Measurements from ENCODE around the gene PPFIBP2. TPM values are rescaled to one million over a fixed set of nuclear protein-coding genes. Genes with fewer than 3 reads are reported as not detected.
A peak's percentile ranks its signal among the peaks of the same experiment; 100 is the strongest.
"Not testable (repeated sequence)": the region's sequence is repeated elsewhere in the genome, so short reads cannot be mapped to it uniquely, and the experiment has no call there.

PPFIBP2 gene
- total RNA-seq, 2 experiments from 2014 or later = 33.1 to 34.7 TPM

GRCh38 chr11:7506243-7506642 lies 7.6 kb upstream of the PPFIBP2 start:
- no peaks in the 10 kb centered on the region for H3K36me3 Mint-ChIP-seq (ENCODE audit: low read depth)
- ChIA-PET POLR2A (no interaction called here), CTCF (interaction anchor here (0.6 to 1.3 kb wide), 3 partner anchors 12 to 65 kb away, joined by 3 read pairs; no protein-coding TSS in a partner anchor)
- H3K9me3 Mint-ChIP-seq = no peaks in the 10 kb centered on the region
- H3K4me3 Mint-ChIP-seq = no peak overlapping the region
- H3K27ac Mint-ChIP-seq = no peak overlapping the region
- DNase-seq = no peak
- H3K27me3 Mint-ChIP-seq = peaks cover 4% of the 10 kb centered on the region
- H3K4me1 Mint-ChIP-seq = peaks cover 1% of the 10 kb centered on the region

DNA sequence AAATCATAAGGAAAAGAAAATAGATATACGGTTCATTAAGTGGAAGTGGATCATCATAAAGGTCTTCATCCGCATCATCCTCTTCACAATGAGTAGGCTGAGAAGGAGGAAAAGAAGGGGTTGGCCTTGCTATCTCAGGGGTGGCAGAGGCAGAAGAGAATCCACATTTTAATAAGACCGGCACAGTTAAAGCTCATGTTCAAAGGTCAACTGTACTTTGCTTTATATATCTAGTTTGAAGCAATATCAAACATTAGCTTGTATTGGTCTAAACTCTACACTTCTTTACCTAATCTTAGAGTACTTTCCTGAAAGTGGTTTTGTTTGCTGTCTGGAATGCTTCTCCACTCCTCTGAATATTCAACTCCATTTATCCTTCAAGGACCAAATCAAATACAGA lies 5.7 kb upstream of the PPFIBP2 start:
- H3K4me3 Mint-ChIP-seq = no peak overlapping the region
- H3K27me3 Mint-ChIP-seq = peaks cover 4% of the 10 kb centered on the region
- H3K4me1 Mint-ChIP-seq = peaks cover 20% of the 10 kb centered on the region
- no peak overlapping the region for H3K27ac Mint-ChIP-seq
- H3K9me3 Mint-ChIP-seq = no peaks in the 10 kb centered on the region
- no peak for DNase-seq
- no peaks in the 10 kb centered on the region for H3K36me3 Mint-ChIP-seq (ENCODE audit: low read depth)
- POLR2A ChIA-PET = no interaction called here
- CTCF ChIA-PET = interaction anchor here (0.5 kb wide), 1 partner anchor 840 kb away, joined by 3 read pairs; no protein-coding TSS in a partner anchor

- DNase-seq = no peak
- peaks cover 28% of the 10 kb centered on the region for H3K4me1 Mint-ChIP-seq
- ChIA-PET POLR2A (no interaction called here), CTCF (interaction anchor here (0.5 to 1.7 kb wide), 2 partner anchors 35 to 147 kb away, joined by 4 to 5 read pairs; no protein-coding TSS in a partner anchor)
- H3K9me3 Mint-ChIP-seq = no peaks in the 10 kb centered on the region
- no peak overlapping the region for H3K27ac Mint-ChIP-seq
- peaks cover 11% of the 10 kb centered on the region for H3K27me3 Mint-ChIP-seq
- peaks cover 2% of the 10 kb centered on the region for H3K36me3 Mint-ChIP-seq (ENCODE audit: low read depth)
- no peak overlapping the region for H3K4me3 Mint-ChIP-seq
Measured at GRCh38 chr11:7509966-7510365, 3.8 kb upstream of the PPFIBP2 start.

- ChIA-PET POLR2A (no interaction called here), CTCF (interaction anchor here (1.7 kb wide), 1 partner anchor 146 kb away, joined by 5 read pairs; no protein-coding TSS in a partner anchor)
- H3K27me3 Mint-ChIP-seq = peaks cover 17% of the 10 kb centered on the region
- H3K36me3 Mint-ChIP-seq (ENCODE audit: low read depth) = peaks cover 9% of the 10 kb centered on the region
- peaks cover 41% of the 10 kb centered on the region for H3K4me1 Mint-ChIP-seq
- no peak overlapping the region for H3K4me3 Mint-ChIP-seq
- no peak for DNase-seq
- no peak overlapping the region for H3K27ac Mint-ChIP-seq
- H3K9me3 Mint-ChIP-seq = no peaks in the 10 kb centered on the region
Measured at GRCh38 chr11:7511401-7511800, 2.4 kb upstream of the PPFIBP2 start.

DNA sequence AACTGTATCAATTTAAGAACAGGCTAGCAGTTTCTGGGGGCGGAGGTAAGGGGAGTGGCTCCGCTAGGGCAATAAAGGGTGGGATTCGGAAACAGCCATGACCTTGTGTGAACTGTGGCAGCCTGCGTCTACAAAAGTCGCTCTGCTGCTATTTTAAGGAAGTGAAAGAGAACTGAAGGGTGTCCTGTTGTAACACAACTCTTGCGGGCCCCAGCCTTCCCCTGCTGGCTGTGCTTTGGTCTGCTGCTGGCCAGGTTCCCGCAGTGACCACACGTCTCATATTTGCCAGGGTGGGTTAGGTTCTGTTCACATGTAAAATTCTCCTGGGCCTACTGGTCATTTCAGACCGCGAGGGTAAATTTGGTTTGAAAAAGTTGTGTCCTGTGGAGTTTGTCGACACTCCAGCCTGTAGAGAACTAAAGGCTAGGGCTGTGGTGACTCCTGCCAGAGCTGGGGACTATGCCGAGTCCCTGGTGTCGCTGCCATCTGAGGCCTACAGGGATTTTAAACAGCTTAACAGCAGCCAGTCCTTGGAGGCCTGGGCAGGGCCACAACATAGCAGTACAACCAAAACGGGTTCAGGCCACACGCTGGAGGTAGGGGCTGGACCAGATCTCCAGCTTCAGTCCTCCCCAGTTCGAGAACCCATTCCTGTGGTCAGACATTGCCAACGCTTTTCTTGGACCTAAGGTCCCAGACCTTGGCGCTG lies 1.1 kb upstream of the PPFIBP2 start:
- peaks cover 13% of the 10 kb centered on the region for H3K27me3 Mint-ChIP-seq
- POLR2A ChIA-PET = interaction anchor here (1.0 kb wide), 1 partner anchor 9 kb away, joined by 3 read pairs; no protein-coding TSS in a partner anchor
- CTCF ChIA-PET = interaction anchor here (1.0 to 2.1 kb wide), 8 partner anchors 8 to 982 kb away, joined by 3 to 12 read pairs (median 6); no protein-coding TSS in a partner anchor
- peak overlapping the region; percentile 91 for H3K27ac Mint-ChIP-seq
- H3K4me3 Mint-ChIP-seq = peak overlapping the region; percentile 90
- peaks cover 53% of the 10 kb centered on the region for H3K4me1 Mint-ChIP-seq
- peaks cover 15% of the 10 kb centered on the region for H3K36me3 Mint-ChIP-seq (ENCODE audit: low read depth)
- H3K9me3 Mint-ChIP-seq = no peaks in the 10 kb centered on the region
- DNase-seq = peak; percentile 17

GRCh38 chr11:7514099-7514591 lies 346 bp downstream of the PPFIBP2 start:
- H3K36me3 Mint-ChIP-seq (ENCODE audit: low read depth) = peaks cover 21% of the 10 kb centered on the region
- H3K27ac Mint-ChIP-seq = peak overlapping the region; percentile 41
- H3K4me1 Mint-ChIP-seq = peaks cover 57% of the 10 kb centered on the region
- H3K27me3 Mint-ChIP-seq = peaks cover 13% of the 10 kb centered on the region
- peaks cover 4% of the 10 kb centered on the region for H3K9me3 Mint-ChIP-seq
- peak overlapping the region; percentile 90 for H3K4me3 Mint-ChIP-seq
- ChIA-PET CTCF (interaction anchor here (0.7 to 2.1 kb wide), 10 partner anchors 8 to 983 kb away, joined by 3 to 12 read pairs (median 6); no protein-coding TSS in a partner anchor), POLR2A (no interaction called here)
- DNase-seq = peak; percentile 26

DNA sequence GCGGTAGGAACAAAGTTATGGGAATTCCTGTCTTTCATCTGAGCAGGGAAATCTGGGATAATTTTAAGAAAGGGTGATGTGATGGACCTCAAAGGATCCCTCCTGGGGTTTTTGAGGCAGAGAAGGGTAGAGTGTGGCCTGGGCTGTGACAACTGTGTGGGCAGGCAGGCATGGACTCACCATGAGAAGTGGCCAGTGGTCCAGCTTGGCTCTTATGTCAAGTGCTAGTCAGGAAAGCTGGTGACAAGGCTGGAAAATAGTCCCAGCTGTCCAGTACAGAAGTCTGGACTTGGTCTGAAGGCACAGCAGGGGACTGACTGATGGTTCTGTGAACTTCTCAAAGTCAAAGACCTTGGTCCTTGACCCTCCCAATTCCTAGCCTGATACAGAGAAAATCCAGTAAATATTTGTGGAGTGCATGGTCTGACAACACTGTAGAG lies 1.7 kb downstream of the PPFIBP2 start:
- no peak for DNase-seq
- H3K4me1 Mint-ChIP-seq = peaks cover 60% of the 10 kb centered on the region
- POLR2A ChIA-PET = no interaction called here
- peaks cover 5% of the 10 kb centered on the region for H3K9me3 Mint-ChIP-seq
- H3K36me3 Mint-ChIP-seq (ENCODE audit: low read depth) = peaks cover 26% of the 10 kb centered on the region
- peaks cover 13% of the 10 kb centered on the region for H3K27me3 Mint-ChIP-seq
- CTCF ChIA-PET = interaction anchor here (1.6 kb wide), 1 partner anchor 22 kb away, joined by 4 read pairs; no protein-coding TSS in a partner anchor
- peak overlapping the region; percentile 90 for H3K4me3 Mint-ChIP-seq
- H3K27ac Mint-ChIP-seq = no peak overlapping the region

GRCh38 chr11:7516475-7516874 lies 2.7 kb downstream of the PPFIBP2 start:
- Mint-ChIP-seq H3K27ac (peak overlapping the region; percentile 4), H3K4me3 (no peak overlapping the region), H3K36me3 (ENCODE audit: low read depth) (peaks cover 26% of the 10 kb centered on the region), H3K9me3 (peaks cover 5% of the 10 kb centered on the region), H3K27me3 (peaks cover 13% of the 10 kb centered on the region), H3K4me1 (peaks cover 56% of the 10 kb centered on the region)
- ChIA-PET CTCF (no interaction called here), POLR2A (no interaction called here)
- DNase-seq = no peak

- H3K4me3 Mint-ChIP-seq, H3K27ac Mint-ChIP-seq, H3K9me3 Mint-ChIP-seq, DNase-seq, POLR2A ChIA-PET: not testable (repeated sequence)
- CTCF ChIA-PET = interaction anchor here (1.2 kb wide), 1 partner anchor 13 kb away, joined by 3 read pairs; no protein-coding TSS in a partner anchor
- H3K4me1 Mint-ChIP-seq = peaks cover 46% of the 10 kb centered on the region
- peaks cover 26% of the 10 kb centered on the region for H3K36me3 Mint-ChIP-seq (ENCODE audit: low read depth)
- peaks cover 13% of the 10 kb centered on the region for H3K27me3 Mint-ChIP-seq
Measured at GRCh38 chr11:7517743-7518142, 3.9 kb downstream of the PPFIBP2 start.

GRCh38 chr11:7518811-7519562 lies 5.2 kb downstream of the PPFIBP2 start:
- Mint-ChIP-seq H3K9me3 (peaks cover 5% of the 10 kb centered on the region), H3K36me3 (ENCODE audit: low read depth) (peaks cover 31% of the 10 kb centered on the region), H3K4me3 (no peak overlapping the region), H3K27ac (no peak overlapping the region), H3K27me3 (peaks cover 13% of the 10 kb centered on the region), H3K4me1 (peaks cover 50% of the 10 kb centered on the region)
- ChIA-PET CTCF (no interaction called here), POLR2A (no interaction called here)
- no peak for DNase-seq

- Mint-ChIP-seq H3K36me3 (ENCODE audit: low read depth) (peaks cover 38% of the 10 kb centered on the region), H3K9me3 (peaks cover 9% of the 10 kb centered on the region), H3K27me3 (peaks cover 4% of the 10 kb centered on the region), H3K27ac (no peak overlapping the region), H3K4me3 (no peak overlapping the region), H3K4me1 (peaks cover 55% of the 10 kb centered on the region)
- ChIA-PET POLR2A (no interaction called here), CTCF (interaction anchor here (0.6 to 2.6 kb wide), 6 partner anchors 8 to 1303 kb away, joined by 3 to 8 read pairs (median 4); no protein-coding TSS in a partner anchor)
- DNase-seq = no peak
Measured at GRCh38 chr11:7520011-7520942, 6.5 kb downstream of the PPFIBP2 start.

DNA sequence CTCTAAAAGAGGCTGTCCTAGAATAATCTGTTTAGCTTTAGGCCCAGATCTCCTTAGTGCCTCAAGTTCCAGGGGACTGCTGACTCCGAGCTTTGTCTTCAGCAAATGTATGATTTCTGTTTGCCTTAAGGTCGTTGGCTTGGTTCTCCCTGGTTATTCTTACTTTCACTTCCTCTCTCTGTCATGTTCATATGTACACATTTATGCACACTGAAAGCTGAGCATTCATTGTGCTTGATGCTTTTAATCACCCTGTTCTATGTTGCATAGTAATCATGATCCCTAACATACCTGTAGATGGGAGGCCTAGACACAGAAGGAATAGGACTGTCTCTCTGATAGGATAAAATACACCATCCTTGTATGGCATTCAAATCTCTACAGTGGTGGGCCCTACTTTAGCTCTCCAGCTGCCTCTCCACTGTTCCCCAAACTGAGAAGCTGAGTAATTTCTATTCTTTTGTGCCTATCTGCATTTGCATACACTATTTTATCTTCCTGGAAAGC lies 7.2 kb downstream of the PPFIBP2 start:
- H3K27ac Mint-ChIP-seq = no peak overlapping the region
- ChIA-PET POLR2A (interaction anchor here (0.7 kb wide), 1 partner anchor 8 kb away, joined by 3 read pairs; no protein-coding TSS in a partner anchor), CTCF (interaction anchor here (1.2 to 2.6 kb wide), 5 partner anchors 9 to 40 kb away, joined by 3 to 8 read pairs (median 6); no protein-coding TSS in a partner anchor)
- peaks cover under 1% of the 10 kb centered on the region for H3K27me3 Mint-ChIP-seq
- peaks cover 12% of the 10 kb centered on the region for H3K9me3 Mint-ChIP-seq
- no peak overlapping the region for H3K4me3 Mint-ChIP-seq
- peaks cover 55% of the 10 kb centered on the region for H3K4me1 Mint-ChIP-seq
- peaks cover 41% of the 10 kb centered on the region for H3K36me3 Mint-ChIP-seq (ENCODE audit: low read depth)
- DNase-seq = no peak

Data from activated CD4-positive, alpha-beta T cell treated with anti-CD3 and anti-CD28 coated beads, Interleukin-2, amount 10 ng/mL, durations not matched to agents 7 days and 5 days (primary cell).